Measurements from ENCODE around the gene PRPSAP2.

The PRPSAP2 gene

DNA sequence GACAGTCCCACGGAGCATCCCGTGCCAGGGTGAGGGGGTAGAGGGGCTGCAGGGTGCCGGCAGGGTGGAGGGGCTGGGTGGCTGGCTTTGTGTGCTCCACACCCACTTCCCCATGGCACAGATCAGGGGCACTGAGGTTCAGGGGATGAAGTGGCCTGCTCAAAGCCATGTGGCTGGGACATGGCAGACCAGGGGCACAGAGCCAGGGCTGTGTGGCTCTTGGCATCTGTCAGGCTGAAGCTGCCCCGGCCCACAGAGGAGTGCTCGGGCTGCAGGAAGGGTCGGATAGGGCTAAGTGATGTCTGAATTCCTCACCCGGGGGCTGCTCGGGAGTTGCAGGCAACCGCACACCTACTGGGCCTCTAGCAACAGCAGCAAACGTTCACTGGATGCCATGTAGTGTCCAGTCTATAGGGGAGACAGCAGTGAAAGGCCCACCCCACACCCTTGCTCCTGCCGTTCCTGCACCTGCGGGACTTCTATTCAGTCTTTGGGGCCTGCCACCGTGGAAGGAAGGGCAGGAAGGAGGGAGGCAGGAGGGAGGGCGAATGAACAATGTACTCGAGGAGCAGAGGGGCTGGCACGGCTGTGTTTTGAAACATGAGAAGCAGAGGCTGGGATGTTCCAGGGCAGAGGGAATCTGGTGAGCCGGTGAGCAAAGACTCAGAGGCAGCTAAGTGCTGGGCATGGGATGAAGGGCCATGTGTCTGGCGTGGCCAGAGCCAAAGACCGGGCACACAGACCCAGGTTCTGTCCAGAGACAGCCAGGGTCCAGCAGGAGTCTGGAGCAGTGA is 109.1 kb downstream of the PRPSAP2 start:
- Histone ChIP-seq H3F3A (ENCODE audit: control insufficient read depth, insufficient read depth) (no peaks in the 10 kb centered on the region), H3K27me3 (ENCODE audit: control insufficient read depth, low read length) (no peaks in the 10 kb centered on the region), H3K9me2 (replicated peaks; ENCODE audit: control insufficient read depth, low read length) (no peaks in the 10 kb centered on the region), H3K27ac (ENCODE audit: low read depth, low read length) (no peak overlapping the region), H4K20me1 (ENCODE audit: control insufficient read depth, insufficient read depth, low read depth, low read length) (no peaks in the 10 kb centered on the region), H3K4me3 (ENCODE audit: low read length) (no peak overlapping the region), H3K9me3 (ENCODE audit: control insufficient read depth, insufficient read depth, low read length) (no peaks in the 10 kb centered on the region), H3K36me3 (ENCODE audit: control insufficient read depth, low read length) (peaks cover 5% of the 10 kb centered on the region; the same call in 1 of the 2 replicates), H3K4me2 (ENCODE audit: low read length) (no peak overlapping the region), H3K4me1 (ENCODE audit: control insufficient read depth, low read length) (peaks cover 6% of the 10 kb centered on the region; the same call in 1 of the 2 replicates), H3K79me2 (ENCODE audit: control insufficient read depth, low read length) (no peaks in the 10 kb centered on the region)
- no peak for TF ChIP-seq EZH2phosphoT487 (IDR thresholded peaks at IDR 0.05; ENCODE audit: borderline replicate concordance, low read length)
- TF ChIP-seq CTCF (IDR thresholded peaks at IDR 0.05; ENCODE audit: low read depth, low read length, poor library complexity, severe bottlenecking): no peak

DNA sequence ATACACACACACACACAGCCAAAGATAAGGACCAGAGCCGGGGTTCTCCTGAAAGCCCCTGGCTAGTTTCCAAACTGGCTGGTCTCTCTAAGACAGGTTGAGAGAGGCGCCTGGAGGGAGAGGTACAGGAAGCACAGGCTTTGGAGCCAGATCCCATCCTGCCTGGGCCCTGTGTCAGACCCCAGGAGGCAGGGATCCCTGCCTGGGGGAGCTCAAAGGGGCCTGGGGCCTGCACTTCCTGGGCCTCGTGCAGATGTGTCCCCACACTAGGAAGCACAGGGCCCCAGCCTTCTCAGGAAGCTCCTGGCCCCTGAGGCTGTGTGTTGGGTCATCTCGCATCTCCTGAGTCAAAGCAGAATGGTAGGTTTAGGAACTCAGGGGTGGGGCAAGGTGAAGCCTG is 110.0 kb downstream of the PRPSAP2 start:
- TF ChIP-seq EZH2phosphoT487 (IDR thresholded peaks at IDR 0.05; ENCODE audit: borderline replicate concordance, low read length) (no peak), CTCF (IDR thresholded peaks at IDR 0.05; ENCODE audit: low read depth, low read length, poor library complexity, severe bottlenecking) (no peak)
- H3K4me1 ChIP-seq (ENCODE audit: control insufficient read depth, low read length): peaks cover 6% of the 10 kb centered on the region; the same call in 1 of the 2 replicates
- no peaks in the 10 kb centered on the region for H3K9me2 ChIP-seq (replicated peaks; ENCODE audit: control insufficient read depth, low read length)
- H3K27me3 ChIP-seq (ENCODE audit: control insufficient read depth, low read length): no peaks in the 10 kb centered on the region
- no peaks in the 10 kb centered on the region for H4K20me1 ChIP-seq (ENCODE audit: control insufficient read depth, insufficient read depth, low read depth, low read length)
- no peak overlapping the region for H3K4me2 ChIP-seq (ENCODE audit: low read length)
- H3K79me2 ChIP-seq (ENCODE audit: control insufficient read depth, low read length): no peaks in the 10 kb centered on the region
- H3K9me3 ChIP-seq (ENCODE audit: control insufficient read depth, insufficient read depth, low read length): no peaks in the 10 kb centered on the region
- no peak overlapping the region for H3K4me3 ChIP-seq (ENCODE audit: low read length)
- H3F3A ChIP-seq (ENCODE audit: control insufficient read depth, insufficient read depth): no peaks in the 10 kb centered on the region
- H3K27ac ChIP-seq (ENCODE audit: low read depth, low read length): no peak overlapping the region
- peaks cover 5% of the 10 kb centered on the region; the same call in 1 of the 2 replicates for H3K36me3 ChIP-seq (ENCODE audit: control insufficient read depth, low read length)

GRCh38 chr17:18968345-18968744 is 110.4 kb downstream of the PRPSAP2 start:
- H3K36me3 ChIP-seq (ENCODE audit: control insufficient read depth, low read length): peaks cover 5% of the 10 kb centered on the region; the same call in 1 of the 2 replicates
- H3K9me2 ChIP-seq (replicated peaks; ENCODE audit: control insufficient read depth, low read length): no peaks in the 10 kb centered on the region
- no peak overlapping the region for H3K27ac ChIP-seq (ENCODE audit: low read depth, low read length)
- H3K4me3 ChIP-seq (ENCODE audit: low read length): no peak overlapping the region
- TF ChIP-seq CTCF (IDR thresholded peaks at IDR 0.05; ENCODE audit: low read depth, low read length, poor library complexity, severe bottlenecking) (no peak), EZH2phosphoT487 (IDR thresholded peaks at IDR 0.05; ENCODE audit: borderline replicate concordance, low read length) (no peak)
- H4K20me1 ChIP-seq (ENCODE audit: control insufficient read depth, insufficient read depth, low read depth, low read length): no peaks in the 10 kb centered on the region
- H3K27me3 ChIP-seq (ENCODE audit: control insufficient read depth, low read length): no peaks in the 10 kb centered on the region
- H3K79me2 ChIP-seq (ENCODE audit: control insufficient read depth, low read length): no peaks in the 10 kb centered on the region
- peaks cover 6% of the 10 kb centered on the region; the same call in 1 of the 2 replicates for H3K4me1 ChIP-seq (ENCODE audit: control insufficient read depth, low read length)
- no peak overlapping the region for H3K4me2 ChIP-seq (ENCODE audit: low read length)
- H3K9me3 ChIP-seq (ENCODE audit: control insufficient read depth, insufficient read depth, low read length): no peaks in the 10 kb centered on the region
- H3F3A ChIP-seq (ENCODE audit: control insufficient read depth, insufficient read depth): no peaks in the 10 kb centered on the region

All from DOHH2 (cell line).